Psoas muscle (tissue), 8 donors: ENCODE results near the gene ZNF80. TPM values are rescaled to one million over a fixed set of nuclear protein-coding genes. Genes with fewer than 3 reads are reported as not detected.
"Not testable (repeated sequence)": the region's sequence is repeated elsewhere in the genome, so short reads cannot be mapped to it uniquely, and the experiment has no call there.

ENCODE experiments used
- ATAC-seq, 4 donors: fragments of 200-7000 bp; cut with Tn5 transposase; one replicate each; pipeline ENCODE4 v1.9.1; 2020; ENCODE audit warnings: moderate library complexity in 3 of 4, mild to moderate bottlenecking in 2 of 4
- DNase-seq, 2 donors: peaks; one replicate each; pipeline ENCODE4 v3.0.0-alpha.2; 2020
- H3K27ac ChIP-seq: fragments of 200-600 bp; one replicate; pipeline ENCODE4 v1.8.0; 2022
- H3K27me3 ChIP-seq, 3 donors: fragments of 200-600 bp in 1 of 3; one replicate each; pipeline versions ENCODE4 v1.6.1 to v1.8.0; 2013 to 2022; ENCODE audit warnings: low read length in 2 of 3, mild to moderate bottlenecking in 2 of 3, moderate library complexity in 1 of 3; ENCODE audit not compliant: insufficient read depth in 3 of 3
- H3K36me3 ChIP-seq, 2 donors: fragments of 200-600 bp in 1 of 2; one replicate each; pipeline versions ENCODE4 v1.6.1 to v1.8.0; 2013 to 2022; ENCODE audit warnings: low read depth in 1 of 2, mild to moderate bottlenecking in 1 of 2, moderate library complexity in 1 of 2; ENCODE audit not compliant: insufficient read depth in 1 of 2
- H3K4me1 ChIP-seq: fragments of 200-600 bp; one replicate; pipeline ENCODE4 v1.8.0; 2022
- H3K4me3 ChIP-seq: fragments of 200-600 bp; one replicate; pipeline ENCODE4 v1.8.0; 2022; ENCODE audit warnings: mild to moderate bottlenecking
- H3K9me3 ChIP-seq: fragments of 200-600 bp; one replicate; pipeline ENCODE4 v1.8.0; 2022
- CTCF ChIP-seq: fragments of 200-600 bp; IDR thresholded peaks from one replicate; pipeline ENCODE4 v1.8.0; 2022; ENCODE audit warnings: antibody characterized with exemption
- WGBS, 3 donors: extraction: QIAGEN DNeasy Blood & Tissue Kit; methylation state at CpG; one replicate each; pipeline versions ENCODE4 v1.1.6 to v1.1.7; 2013; 5-methylcytosine and 5-hydroxymethylcytosine counted together
- intact Hi-C, 2 donors: fragments of 100-400 bp; cut with DNase I; formaldehyde crosslinking; loops; one replicate each; pipeline versions ENCODE4 v1.11.0 to v1.14.2; 2022
- polyA plus RNA-seq, 3 donors: library from polyadenylated mRNA; stranded (reverse); fragments of 200-250 nt; gene quantifications; one replicate each; pipeline ENCODE4 v1.2.3, GENCODE V29; 2013
- total RNA-seq, 4 donors: library from RNA; stranded (reverse); fragmentation: NEBNext Ultra II Directional in 2 of 4; extraction: Animal tissue kit (Norgen Biotek cat#: 25700) in 2 of 4; gene quantifications; one replicate each; pipeline versions ENCODE4 v1.2.1 to v1.2.4, GENCODE V29; 2021 to 2023
- donor health status: healthy with polysubstance abuse.
- donor health status: DM: no; HTN: no; CAD: no; lungs with moderate emphysema.
- donor health status: Bipolar disorder and iron deficiency.
- donor health status: healthy.
- donor health status: DM: yes; HTN: yes; CAD: no.
- donor health status: DM: no; HTN: no; CAD: no.
- donor health status: DM: no; HTN: no; CAD: no.
- donor health status: DM: yes; HTN: yes; CAD: no.

Gene ZNF80
- total and polyA plus RNA-seq, 7 donors = not detected

- Histone ChIP-seq H3K4me1 (no peaks in the 10 kb centered on the region), H3K4me3 (no peak overlapping the region), H3K9me3 (peaks cover 8% of the 10 kb centered on the region), H3K27ac (no peak overlapping the region), H3K36me3 (no peaks in the 10 kb centered on the region), H3K27me3 (no peaks in the 10 kb centered on the region)
- 60 to 77% (median 74%) methylated on average over 1 of the region's 1 CpG for WGBS, 3 donors
- DNase-seq = no peak
- ATAC-seq = no peak
- intact Hi-C loops = no loop called here
- no peak for TF ChIP-seq CTCF
Measured at GRCh38 chr3:114252954-114253353, 15.6 kb upstream of the ZNF80 start.

DNA sequence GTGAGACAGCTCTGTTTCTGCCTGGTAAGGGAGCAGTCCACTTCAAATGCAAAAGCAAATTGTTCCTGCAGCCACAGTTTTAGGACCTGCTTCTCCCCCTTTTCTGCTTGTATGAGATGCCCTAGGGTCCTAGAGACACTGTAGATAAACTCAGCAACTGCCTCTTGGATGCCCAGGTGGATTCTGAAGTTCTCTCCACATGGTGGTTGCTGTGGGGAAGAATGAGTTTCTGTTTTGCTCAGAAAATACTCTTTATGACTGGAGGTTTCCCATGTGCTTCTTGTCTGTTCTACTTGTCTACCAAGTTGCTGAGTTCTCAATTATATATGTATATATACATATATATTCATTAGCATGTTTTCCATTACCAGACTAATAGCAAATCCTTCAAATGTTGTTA lies 5.6 kb upstream of the ZNF80 start:
- no peaks in the 10 kb centered on the region for H3K27me3 ChIP-seq
- no peak for TF ChIP-seq CTCF
- no peaks in the 10 kb centered on the region for H3K4me1 ChIP-seq
- H3K27ac ChIP-seq = no peak overlapping the region
- ATAC-seq = no peak
- intact Hi-C loops = no loop called here
- no peaks in the 10 kb centered on the region for H3K9me3 ChIP-seq
- H3K4me3 ChIP-seq = no peak overlapping the region
- no peaks in the 10 kb centered on the region for H3K36me3 ChIP-seq
- no peak for DNase-seq

DNA sequence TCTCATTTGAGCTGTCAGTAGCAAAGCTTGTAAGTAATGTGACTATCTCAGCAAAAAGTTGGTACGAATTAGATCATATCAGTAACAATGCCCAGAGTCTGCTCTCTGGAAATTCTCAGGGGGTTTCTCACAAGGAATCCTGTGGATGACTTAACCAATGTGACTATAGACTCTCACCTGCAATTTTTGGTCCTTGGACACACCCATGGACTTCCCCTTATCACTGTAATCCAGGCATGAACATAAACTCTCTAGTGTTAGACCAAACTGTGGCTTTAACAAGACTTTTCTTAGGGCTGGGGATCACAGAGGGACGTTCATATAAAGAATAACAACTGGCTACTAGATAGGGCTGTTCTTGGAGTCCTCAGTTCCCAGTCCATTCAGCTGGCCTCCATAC lies 3.9 kb upstream of the ZNF80 start:
- ATAC-seq = no peak
- Histone ChIP-seq H3K27ac (no peak overlapping the region), H3K27me3 (no peaks in the 10 kb centered on the region), H3K4me3 (no peak overlapping the region), H3K4me1 (no peaks in the 10 kb centered on the region), H3K36me3 (no peaks in the 10 kb centered on the region), H3K9me3 (no peaks in the 10 kb centered on the region)
- intact Hi-C loops = no loop called here
- 63 to 70% (median 65%) methylated on average over 2 of the region's 2 CpGs for WGBS, 3 donors
- no peak for DNase-seq
- no peak for TF ChIP-seq CTCF

DNA sequence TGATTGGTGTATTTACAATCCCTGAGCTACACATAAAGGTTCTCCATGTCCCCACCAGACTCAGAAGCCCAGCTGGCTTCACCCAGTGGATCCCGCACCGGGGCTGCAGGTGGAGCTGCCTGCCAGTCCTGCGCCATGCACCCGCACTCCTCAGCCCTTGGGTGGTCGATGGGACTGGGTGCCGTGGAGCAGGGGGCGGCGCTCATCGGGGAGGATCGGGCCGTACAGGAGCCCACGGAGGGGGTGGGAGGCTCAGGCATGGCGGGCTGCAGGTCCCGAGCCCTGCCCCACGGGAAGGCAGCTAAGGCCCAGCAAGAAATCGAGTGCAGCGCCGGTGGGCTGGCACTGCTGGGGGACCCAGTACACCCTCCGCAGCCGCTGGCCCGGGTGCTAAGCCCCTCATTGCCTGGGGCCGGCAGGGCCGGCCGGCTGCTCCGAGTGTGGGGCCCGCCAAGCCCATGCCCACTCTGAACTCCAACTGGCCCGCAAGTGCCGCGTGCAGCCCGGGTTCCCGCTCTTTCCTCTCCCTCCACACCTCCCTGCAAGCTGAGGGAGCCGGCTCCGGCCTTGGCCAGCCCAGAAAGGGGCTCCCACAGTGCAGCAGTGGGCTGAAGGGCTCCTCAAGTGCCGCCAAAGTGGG lies 888 bp upstream of the ZNF80 start:
- 96 to 98% (median 97%) methylated on average over 16 to 32 of the region's 34 CpGs for WGBS, 3 donors
- intact Hi-C loops, H3K9me3 ChIP-seq, H3K27me3 ChIP-seq, H3K36me3 ChIP-seq, H3K27ac ChIP-seq, ATAC-seq, H3K4me3 ChIP-seq, DNase-seq, H3K4me1 ChIP-seq: not testable (repeated sequence)

DNA sequence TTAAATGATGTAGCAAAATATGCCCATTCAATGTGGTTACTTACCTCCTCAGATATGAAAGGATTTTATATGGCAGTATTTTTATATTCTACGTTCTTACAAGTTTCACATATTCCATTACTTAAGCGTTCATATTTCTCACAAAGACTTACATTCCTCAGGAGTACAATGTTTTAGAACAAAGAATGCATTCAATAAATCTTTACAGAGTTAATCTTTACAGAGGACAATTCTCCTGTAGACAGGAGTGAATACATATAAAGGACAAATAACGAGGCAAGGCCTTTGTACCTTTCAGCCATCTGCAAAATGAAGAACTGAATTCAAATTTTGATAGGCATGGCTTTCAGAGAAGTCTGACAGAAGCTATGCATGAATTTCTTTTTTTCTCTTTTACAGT lies 1.9 kb downstream of the ZNF80 start:
- DNase-seq (no peak), ATAC-seq (no peak)
- no peaks in the 10 kb centered on the region for H3K4me1 ChIP-seq
- H3K36me3 ChIP-seq = no peaks in the 10 kb centered on the region
- no peak overlapping the region for H3K4me3 ChIP-seq
- no peaks in the 10 kb centered on the region for H3K27me3 ChIP-seq
- 57 to 61% (median 59%) methylated on average over 3 of the region's 3 CpGs for WGBS, 3 donors
- H3K9me3 ChIP-seq = no peaks in the 10 kb centered on the region
- H3K27ac ChIP-seq = no peak overlapping the region
- TF ChIP-seq CTCF = no peak
- intact Hi-C loops = no loop called here
